ENCODE results near the gene UNK.
"Not testable (repeated sequence)": the region's sequence is repeated elsewhere in the genome, so short reads cannot be mapped to it uniquely, and the experiment has no call there.

UNK gene

DNA sequence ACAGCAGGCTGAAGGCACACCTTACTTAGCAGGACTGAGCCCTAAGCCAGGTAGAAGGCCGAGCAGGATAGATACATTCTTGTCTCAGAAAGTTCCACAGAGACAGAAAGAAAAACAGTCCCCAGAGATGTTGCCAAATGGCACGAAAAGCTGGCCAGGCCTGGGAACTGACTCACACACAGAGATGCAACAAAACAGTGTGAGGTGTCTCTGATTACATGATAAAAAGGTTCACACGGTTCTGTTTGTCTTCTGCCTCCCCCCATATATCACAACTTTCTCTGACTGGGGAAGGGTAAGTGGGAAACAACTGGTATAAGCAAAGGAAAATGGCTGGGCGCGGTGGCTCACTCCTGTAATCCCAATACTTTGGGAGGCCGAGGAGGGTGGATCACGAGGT, 68.8 kb downstream of the UNK start:
- DNase-seq: no peak

DNA sequence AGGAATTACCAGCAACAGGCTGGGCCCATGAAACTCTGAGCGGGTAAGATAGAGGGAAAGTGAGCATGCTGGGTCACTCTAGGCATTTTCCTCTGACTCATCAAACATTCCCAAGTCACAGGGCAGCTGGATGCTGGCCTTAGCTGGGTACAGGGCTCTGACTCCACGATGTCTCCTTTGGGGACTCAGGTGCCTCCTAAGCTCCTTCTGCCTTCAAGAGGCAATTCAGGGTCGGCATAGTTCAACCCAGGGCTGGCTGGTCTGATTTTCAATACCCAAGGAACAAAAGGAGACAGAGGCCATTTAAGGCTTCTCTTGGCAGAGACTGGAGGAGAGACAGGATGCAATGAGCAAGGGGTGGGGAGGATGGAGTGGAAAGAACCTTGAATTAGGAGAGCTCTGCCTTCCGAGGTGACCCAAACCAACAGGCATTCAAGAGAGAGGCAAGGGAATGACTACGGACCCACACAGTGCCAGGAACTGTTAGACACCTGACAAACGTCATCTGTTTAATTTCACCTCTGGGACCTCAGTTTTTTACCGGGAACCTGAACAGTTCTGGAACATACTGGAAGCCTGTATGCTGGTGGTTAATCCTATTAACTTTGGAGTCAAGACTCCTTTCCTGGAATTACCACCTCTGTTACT, 69.6 kb downstream of the UNK start:
- DNase-seq: no peak

DNA sequence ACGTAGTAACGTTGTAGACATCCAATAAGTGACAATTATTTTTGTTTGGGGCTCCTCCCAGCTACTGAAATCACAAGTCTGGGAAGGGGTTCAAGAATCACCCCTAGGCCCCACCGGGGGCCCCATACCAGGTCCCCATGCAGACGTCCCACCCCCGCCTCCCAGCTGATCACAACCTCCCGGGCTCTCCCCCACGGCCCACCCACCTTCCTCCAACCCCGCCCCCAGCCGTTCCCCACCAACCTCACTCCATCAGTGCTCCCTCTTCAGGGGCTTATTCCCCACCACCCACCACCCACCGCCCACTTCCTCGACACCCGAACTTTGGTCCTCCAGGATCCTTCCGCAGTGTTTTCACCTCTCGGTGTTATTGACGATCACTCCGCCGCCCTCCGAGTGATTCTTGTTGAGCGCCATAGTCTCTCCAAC, 70.3 kb downstream of the UNK start:
- DNase-seq: no peak

DNA sequence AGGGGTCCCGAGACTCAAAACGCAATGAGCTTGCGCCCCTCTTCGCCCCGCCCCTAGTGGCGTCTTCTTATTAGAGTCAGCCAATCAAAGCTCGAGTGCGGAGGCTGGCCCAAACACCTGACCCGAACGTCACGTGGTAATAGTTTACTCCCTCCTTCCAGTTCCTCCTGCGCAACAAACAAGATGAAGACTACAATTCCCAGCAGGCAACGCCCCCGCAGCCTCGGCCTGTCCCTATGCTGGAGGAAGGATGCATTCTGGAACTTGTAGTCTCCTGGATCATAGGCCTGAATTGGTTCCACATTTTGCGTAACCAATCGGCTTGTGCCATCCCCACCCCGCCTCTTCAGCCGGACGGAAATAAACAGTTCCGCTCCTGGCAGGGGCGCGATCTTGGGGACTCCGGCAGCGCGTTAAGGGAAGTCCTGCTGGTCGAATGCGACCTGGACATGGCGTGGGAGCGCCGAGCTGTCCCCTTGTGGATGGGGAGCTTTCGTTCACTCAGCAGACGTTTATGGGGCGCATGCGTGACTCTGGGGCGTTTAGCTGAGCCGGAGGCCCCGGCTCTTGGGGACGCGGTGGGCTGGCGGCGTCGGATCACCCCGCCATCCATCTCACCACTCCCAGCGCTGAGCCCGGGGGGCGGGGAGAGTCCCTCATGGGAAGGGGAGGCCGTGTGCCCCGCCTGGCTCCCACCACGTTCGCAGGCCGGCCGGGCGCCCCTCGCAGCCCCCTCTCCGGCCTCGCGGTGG, 70.9 kb downstream of the UNK start, which contains the start of gene WBP2:
TSS of gene WBP2 (minus strand) at position 26 of the 752 bp plus-strand sequence. CDS start 38 bp downstream, outside the sequence.
- DNase-seq: peak; percentile 97

DNA sequence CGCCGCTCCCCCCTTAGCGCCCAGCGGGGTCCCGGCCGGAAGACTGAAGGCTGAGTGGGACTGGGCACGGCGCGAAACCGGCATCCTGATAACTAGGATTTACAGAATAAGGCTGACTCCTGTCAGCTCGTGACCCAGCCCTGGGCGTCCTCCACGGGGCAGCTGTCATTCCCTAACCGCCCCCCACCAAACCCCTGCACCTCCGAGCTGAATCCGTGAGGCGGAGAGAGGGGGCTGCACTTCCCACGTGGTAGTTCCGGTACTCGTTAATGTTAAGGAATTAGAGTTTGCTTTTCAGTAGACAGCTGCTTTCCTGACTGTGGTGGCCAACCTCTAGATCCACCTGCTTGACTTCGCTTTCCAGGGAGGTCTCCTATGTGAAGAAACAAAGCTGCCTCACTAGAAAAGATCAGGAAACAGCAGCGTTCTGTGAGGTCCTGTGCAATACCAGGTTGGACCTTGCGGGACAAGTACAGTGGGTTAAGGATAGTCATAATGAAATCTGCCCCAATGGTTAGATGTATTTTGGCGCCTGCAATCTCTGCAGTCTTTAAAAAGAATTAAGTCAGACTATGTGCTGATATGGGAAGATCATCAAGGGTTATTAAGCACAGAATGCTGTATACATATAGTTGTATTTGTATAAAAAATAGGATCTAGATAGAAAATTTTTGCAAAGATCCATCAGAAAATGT, 71.6 kb downstream of the UNK start:
- no peak for DNase-seq

DNA sequence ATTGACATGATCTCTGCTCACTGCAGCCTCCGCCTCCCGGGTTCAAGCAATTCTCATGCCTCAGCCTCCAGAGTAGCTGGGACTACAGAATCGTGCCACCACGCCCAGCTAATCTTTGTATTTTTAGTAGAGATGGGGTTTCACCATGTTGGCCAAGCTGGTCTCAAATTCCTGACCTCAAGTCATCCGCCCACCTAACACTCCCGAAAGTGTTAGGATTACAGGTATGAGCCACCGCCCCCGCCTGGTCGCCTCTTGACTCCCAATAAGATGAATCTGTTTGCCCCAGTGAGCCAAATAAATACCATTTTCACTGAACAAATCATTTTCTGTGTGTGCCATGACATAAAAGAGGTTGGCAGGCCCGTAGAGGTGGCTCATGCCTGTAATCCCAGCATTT, 74.8 kb downstream of the UNK start:
- DNase-seq: not testable (repeated sequence)

DNA sequence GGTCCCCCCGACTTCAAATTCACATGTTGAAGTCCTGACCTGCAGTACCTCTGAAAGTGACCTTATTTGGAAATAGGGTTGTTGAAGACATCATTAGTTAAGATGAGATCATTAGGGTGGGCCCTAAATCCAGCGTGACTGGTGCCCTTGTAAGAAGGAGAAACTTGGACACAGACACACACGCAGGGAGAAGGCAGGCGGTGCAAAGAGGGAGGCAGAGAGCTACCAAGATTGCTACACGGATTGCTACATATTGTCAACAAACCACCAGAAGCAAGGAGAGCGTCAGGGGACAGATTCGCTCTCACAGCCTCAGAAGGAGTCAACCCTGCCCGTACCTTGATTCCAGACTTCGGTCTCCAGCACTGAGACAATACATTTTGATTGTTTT, 77.3 kb downstream of the UNK start:
- DNase-seq: no peak

DNA sequence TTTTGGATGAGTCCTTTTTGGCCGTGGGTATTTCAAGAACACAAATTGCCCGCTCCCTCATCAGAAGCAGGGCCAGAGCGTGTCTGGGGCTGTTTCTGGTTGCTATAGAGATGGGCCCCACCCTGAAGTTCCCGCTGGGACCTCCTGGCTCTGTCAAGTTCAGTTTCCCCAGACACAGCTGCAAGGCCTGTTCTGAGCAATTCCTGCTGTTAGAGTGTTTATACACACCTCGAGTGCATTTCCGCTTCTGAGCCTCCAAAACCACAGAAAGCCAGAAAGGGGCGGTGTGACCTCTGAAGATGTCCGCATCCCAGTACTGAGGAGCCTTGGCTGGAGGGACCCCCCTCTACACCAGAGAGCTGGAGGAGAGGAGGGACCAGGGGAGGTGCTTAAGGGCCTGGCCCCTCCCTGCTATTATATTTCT, 79.9 kb downstream of the UNK start:
- DNase-seq: peak; percentile 59

DNA sequence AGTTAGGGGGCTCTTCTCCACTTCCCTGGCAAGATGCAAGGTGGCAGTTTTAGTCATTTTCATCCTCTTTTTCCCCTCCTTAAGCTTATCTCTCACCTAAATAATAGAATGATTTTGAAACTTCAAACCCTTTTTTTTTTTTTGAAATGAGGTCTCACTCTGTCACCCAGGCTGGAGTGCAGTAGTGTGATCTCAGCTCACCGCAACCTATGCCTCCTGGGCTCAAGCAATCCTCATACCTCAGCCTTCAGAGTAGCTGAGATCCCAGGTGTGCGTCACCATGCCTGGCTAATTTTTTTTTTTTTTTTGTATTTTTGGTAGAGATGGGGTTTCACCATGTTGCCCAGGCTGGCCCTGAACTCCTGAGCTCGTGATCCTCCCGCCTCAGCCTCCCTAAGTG, 80.3 kb downstream of the UNK start:
- DNase-seq: not testable (repeated sequence)

DNA sequence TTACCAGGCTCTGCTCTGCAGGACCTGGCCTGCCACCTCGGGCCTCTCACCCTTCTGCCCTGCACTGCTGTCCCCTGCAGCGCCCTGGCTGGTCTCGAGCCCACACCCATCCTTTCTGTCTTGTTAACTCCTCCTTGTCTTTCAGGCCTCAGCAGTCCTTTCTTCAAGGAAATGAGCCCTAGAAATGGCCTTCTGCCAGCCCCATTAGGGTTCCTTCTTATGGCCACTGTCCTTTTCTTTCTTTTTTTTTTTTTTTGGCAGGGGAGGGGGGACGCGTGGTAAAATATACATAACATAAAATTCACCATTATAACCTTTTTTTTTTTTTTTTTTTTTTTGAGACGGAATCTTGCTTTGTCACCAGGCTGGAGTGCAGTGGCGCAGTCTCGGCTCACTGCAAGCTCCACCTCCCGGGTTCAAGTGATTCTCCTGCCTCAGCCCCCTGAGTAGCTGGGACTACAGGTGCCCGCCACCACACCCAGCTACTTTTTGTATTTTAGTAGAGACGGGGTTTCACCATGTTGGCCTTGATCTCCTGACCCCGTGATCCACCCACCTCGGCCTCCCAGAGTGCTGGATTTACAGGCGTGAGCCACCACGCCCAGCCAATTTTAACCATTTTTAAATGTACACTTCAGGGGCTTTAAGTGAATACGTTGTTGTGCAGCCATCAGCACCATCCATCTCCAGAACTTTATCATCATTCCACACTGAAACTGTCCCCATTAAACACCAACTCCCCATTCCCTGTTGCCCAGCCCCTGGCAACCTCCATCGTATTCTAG, 81.0 kb downstream of the UNK start:
- not testable (repeated sequence) for DNase-seq

DNA sequence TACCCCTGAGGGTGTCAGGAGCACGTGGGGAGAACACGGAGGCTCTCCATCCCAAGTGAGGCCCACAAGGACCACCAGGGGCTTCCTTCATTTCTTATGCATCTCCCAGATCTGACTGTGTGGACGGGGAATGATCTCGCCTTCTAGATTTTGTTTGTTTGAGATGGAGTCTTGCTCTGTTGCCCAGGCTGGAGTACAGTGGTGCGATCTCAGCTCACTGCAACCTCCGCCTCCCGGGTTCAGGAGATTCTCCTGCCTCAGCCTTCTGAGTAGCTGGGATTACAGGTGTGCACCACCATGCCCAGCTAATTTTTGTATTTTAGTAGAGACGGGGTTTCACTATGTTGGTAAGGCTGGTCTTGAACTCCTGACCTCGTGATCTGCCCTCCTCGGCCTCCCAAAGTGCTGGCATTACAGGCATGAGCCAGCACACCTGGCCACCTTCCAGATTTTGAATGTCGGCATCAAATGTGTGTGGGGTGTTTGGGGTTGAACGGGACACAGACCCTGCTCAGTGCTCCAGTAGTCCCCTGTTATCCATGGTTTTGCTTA, 84.2 kb downstream of the UNK start:
- DNase-seq: not testable (repeated sequence)

DNA sequence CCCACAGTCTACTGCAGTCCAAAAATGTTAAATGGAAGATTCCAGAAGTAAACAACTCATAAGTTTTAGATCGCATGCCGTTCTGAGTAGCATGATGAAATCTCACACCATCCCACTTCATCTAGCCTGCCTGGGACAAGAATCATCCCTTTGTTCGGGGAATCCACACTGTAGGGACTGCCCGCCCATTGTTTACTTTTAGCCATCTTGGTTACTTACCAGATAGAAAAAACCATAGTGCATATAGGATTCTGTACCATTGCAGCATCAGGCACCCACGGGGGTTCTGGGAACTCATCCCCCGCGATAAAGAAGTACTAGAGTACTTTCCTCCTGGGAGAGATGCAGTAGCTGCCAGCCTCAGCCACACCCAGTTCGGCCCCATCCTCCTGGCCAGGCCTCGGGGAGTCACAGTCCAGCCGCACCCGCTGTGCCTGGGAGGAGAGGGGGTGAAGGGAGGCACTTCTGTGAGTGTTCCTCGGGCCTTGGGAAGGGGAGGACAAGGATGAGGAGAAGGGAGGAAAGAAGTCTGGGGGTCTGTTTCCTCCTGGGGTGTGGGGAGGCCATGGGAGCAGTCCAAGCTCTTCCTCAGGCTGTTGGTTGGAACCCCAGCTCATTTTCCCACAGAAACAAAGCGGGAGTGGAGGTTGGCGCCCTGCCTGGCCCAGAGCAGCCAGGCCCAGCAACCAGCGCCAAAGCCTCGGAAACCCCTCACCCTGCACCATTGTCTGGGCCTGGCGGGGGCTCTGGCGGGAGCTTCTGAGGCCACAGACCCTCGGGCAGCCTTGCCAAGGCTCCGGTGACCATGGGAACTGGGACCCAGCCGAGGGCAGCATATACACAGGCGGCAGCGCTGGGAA, 84.9 kb downstream of the UNK start:
- DNase-seq: no peak

DNA sequence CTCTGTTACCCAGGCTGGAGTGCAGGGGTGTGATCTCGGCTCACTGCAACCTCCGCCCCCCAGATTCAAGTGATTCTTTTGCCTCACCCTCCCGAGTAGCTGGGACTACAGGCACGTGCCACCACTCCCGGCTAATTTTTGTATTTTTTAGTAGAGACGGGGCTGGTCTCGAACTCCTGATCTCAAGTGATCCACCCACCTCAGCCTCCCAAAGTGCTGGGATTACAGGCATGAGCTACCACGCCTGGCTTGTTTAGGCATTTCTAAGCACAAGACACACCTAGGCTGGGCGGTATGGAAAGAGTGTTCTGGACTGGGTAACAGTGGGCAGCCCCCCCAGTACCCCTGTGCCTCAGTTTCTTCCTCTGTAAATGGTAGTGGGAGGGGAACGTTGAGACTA, 85.6 kb downstream of the UNK start:
- DNase-seq: not testable (repeated sequence)

DNA sequence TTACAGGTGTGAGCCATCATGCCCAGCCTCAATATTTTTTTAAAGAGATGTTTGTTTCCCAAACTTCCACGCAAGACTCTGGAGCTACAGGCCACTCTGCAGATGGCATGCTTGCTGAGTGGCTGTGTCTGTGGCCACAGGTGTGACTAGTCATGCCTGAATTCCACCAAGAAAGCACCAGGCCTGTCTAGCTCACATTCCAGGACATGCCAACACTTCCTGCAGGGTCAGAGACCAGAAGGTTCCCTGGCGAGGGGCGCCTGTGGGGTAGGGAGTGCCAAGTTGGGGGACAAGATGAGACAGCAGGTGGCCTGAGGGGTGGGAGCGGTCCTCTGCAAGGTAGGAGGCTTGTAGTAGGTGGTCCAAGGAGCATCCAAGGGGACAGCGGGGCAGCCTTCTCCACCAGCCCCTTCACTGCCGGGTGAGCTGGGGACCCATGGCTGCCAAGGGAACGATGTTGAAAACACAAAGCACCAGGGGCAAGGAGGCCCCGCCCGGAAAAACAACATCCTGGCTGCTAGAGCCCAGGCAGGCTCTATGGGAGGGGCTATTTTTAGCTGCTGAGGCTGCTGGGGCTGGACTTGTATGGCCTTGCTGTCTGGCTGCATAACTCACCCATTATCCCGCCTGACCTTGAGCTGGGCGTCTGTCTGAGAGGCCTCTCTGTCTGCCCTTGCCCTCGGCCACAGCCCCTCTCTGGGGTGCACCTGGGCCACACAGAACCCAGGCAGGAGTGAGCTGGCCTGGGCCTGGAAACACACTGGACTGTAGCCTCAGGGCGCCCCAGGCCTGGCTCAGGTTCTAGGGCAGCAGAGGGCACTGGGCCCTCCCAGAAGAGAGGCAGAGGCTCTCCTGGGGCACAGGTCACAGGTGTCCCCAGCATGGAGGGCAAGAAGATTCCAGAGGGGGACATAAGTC, 88.1 kb downstream of the UNK start:
- DNase-seq: no peak

DNA sequence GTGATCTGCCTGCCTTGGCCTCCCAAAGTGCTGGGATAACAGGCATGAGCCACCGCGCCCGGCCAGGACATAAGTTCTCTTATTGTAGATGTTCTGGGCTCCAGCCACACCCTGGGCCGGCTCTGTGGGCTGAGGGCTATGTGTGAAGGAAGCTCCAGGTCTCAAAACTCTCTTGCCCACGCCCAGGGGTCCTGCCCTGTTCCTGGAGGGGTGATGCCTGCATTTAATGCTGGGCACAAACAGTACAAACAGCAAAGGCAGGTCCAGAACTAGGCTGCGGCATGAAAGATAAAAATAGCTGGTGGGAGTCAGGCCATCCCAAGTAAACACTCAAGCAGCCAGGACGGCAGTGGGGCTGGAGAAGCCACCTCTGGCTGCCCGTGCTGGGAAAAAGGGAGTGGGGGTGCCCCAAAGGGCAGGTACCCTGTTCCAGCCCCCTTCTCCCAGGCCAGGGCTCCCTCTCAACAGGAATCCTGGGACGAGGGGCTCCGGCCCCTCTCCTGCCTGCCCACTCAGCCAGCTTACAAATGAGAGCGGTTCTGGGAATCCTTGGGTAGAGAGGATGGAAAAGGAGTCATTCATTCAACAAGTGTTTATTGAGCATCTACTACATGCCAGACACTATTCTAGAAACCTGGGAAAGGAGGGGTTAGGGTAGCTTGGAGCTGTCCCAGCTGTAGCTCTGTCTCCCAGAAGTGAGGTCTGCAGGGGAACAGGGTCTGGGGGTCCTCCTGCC, 89.1 kb downstream of the UNK start:
- no peak for DNase-seq

DNA sequence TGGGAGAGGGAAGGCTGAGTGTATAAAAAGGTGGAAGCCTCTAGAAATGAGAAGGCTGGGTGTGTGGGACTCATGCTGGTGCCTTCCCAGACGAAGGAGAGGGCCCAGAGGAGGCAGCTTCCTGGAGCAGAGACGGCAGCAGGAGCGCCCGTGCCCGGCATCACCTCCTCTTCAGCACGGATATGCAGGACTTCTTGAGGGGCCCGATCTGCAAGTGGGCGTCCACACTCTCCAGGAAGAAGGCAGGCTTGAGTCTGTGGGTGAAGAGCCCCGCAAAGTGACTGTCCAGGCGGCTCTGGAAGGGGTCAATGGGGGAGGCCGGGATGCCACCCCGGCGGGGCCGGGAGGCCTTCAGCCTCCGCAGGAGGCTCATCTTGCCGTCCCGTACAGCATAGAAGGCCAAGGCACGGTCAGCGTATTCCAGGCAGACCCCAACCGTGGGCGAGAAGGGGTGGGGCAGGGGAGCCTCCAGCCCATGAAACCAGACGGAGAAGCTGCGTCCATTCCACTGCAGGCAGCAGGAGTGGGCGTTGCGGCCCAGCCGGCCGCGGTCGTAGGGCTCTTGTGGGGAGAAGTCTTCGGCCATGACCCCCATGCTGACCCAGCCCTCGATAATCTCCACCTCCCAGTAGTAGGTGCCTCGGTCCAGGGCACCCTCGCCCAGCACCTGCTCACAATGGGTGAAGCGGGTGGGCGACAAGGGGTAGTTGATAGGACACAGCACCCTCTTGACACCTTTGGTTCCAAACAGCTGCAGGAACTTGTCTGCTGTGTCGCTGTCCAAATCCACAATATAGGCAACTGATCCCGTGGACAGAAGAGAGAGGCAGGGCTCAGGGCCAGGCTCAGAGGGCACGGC, 89.9 kb downstream of the UNK start:
- DNase-seq: no peak
